Cardiac fibroblast (primary cell): ENCODE measurements around the gene PANK3.
A peak's percentile ranks its signal among the peaks of the same experiment; 100 is the strongest.

ENCODE experiments used
- DNase-seq, 2 donors: peaks; one replicate each; pipeline versions ENCODE4 v3.0.0 to v3.0.0-alpha.2; 2010; ENCODE audit warnings: low read depth in 2 of 2
- H3K4me3 ChIP-seq, 2 donors: replicated peaks in 1 of 2; 1 replicate in 1 of 2; 2 replicates in 1 of 2; pipeline ENCODE4 v1.5.1; 2011; ENCODE audit warnings: low read depth in 2 of 2, low read length in 2 of 2, mild to moderate bottlenecking in 2 of 2, moderate library complexity in 1 of 2
- CTCF ChIP-seq: IDR thresholded peaks from one replicate; pipeline ENCODE4 v1.5.1; 2011; ENCODE audit warnings: low read depth, mild to moderate bottlenecking, low read length, inconsistent platforms

The PANK3 gene

GRCh38 chr5:168531987-168532864, 46.9 kb downstream of the PANK3 start:
- no peak overlapping the region for H3K4me3 ChIP-seq
- no peak for DNase-seq
- no peak for TF ChIP-seq CTCF

- H3K4me3 ChIP-seq: no peak overlapping the region
- no peak for TF ChIP-seq CTCF
- no peak for DNase-seq
Observed at GRCh38 chr5:168531191-168531590, 48.0 kb downstream of the PANK3 start.

- no peak for TF ChIP-seq CTCF
- DNase-seq: no peak
Observed at GRCh38 chr5:168530621-168531150, 48.5 kb downstream of the PANK3 start.

GRCh38 chr5:168529374-168530234, 49.6 kb downstream of the PANK3 start:
- TF ChIP-seq CTCF: no peak
- peak overlapping the region; percentile 24 to 45 for H3K4me3 ChIP-seq
- peak in 1 of 2 donors; percentile 7 for DNase-seq

More at GRCh38 chr5:168530621-168531150, 48.5 kb downstream of the PANK3 start:
- H3K4me3 ChIP-seq: no peak overlapping the region

- DNase-seq: peak; percentile 23 to 42
- H3K4me3 ChIP-seq: peak within 1 kb of the TSS; percentile 24 to 45
Observed at GRCh38 chr5:168528521-168529373, 50.4 kb downstream of the PANK3 start, which contains the start of gene FBLL1. FBLL1 (plus strand) TSS chr5:168529305; CDS start chr5:168529505, 200 bp downstream.

More at GRCh38 chr5:168528521-168529373, 50.4 kb downstream of the PANK3 start, which contains the start of gene FBLL1:
- no peak for TF ChIP-seq CTCF
